ENCODE data around the gene SNX17. TPM values are rescaled to one million over a fixed set of nuclear protein-coding genes. Genes with fewer than 3 reads are reported as not detected.
A peak's percentile ranks its signal among the peaks of the same experiment; 100 is the strongest.

SNX17 gene
- total RNA-seq, 3 donors from 2014 or later: 109 to 121 (median 116) TPM

DNA sequence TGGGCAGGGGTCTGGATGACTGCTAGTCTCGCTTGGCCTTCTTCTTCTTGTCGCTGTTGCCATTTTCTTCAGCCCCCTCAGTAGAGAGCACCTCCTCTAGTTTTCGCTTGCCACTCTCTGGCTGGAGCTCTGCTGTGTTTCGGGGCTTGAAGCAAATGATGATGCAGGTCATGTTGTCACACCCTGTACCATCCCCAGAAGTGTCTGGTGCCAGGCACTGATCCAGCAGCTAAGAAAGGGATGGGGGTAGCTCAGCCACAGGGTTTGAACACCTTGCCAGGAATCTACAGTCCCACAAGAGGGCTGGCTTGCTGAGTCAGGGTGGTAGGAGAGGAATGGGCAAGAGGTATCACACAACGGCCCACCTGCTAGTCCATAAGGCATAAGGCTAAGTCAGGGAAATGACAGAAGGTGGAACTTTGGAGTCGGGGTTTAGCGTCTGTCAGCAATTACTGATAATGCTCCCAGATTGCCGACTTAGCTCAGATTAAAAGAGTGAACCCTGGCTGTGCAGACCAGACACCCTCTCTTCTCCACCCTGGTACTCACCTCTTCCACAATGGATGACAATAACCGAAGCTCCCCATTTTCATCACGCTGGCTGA is 11.3 kb downstream of the SNX17 start:
- TF ChIP-seq POLR2A (IDR thresholded peaks at IDR 0.05) (no peak), POLR2AphosphoS5 (IDR thresholded peaks at IDR 0.05) (no peak), CTCF (IDR thresholded peaks at IDR 0.05) (no peak)
- DNase-seq (ENCODE audit: low spot score in 2 of 2): no peak
- no peaks in the 10 kb centered on the region for H3K27me3 ChIP-seq
- H3K27ac ChIP-seq: peak overlapping the region; percentile 90 to 91
- intact Hi-C loops (cut with DNase I; ENCODE audit: low total_unique reads): no loop called here
- H3K9me3 ChIP-seq: no peaks in the 10 kb centered on the region
- H3K4me1 ChIP-seq: peaks cover 4 to 11% of the 10 kb centered on the region in 2 donors
- peak overlapping the region in 1 of 3 donors; percentile 75 for H3K4me3 ChIP-seq
- no peaks in the 10 kb centered on the region for H3K36me3 ChIP-seq

DNA sequence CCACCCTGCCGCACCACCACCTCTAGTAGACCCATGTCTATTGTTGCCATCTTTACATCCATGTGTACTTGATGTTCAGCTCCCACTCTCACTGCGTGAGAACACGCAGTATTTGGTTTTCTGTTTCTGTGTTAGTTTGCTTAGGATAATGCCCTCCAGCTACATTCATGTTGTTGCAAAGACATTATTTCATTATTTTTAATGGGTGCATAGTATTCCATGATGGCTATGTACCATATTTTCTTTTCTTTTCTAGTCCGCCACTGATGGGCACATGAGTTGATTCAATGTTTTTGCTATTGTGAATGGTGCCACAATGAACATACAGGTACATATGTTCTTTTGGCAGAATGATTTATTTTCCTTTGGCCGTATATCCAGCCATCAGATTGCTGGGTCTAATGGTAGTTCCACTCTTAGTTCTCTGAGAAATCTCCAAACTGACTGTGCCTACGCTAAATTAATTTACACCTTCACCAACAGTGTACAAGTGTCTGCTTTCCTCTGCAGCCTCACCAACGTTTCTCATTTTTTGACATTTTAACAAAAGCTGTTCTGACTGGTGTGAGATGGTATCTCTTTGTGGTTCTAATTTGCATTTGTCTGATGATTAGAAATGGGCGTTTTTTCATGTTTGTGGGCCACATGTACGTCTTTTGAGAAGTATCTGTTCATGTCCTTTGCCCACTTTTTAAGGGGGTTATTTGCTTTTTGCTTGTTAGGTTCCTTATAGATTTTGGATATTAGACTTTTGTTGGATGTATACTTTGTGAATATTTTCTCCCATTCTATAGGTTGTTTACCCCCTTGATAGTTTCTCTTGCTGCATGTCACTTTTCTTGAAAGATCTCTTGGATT is 20.6 kb downstream of the SNX17 start:
- intact Hi-C loops (cut with DNase I; ENCODE audit: low total_unique reads): no loop called here
- Histone ChIP-seq H3K4me3 (no peak overlapping the region), H3K36me3 (no peaks in the 10 kb centered on the region), H3K27me3 (no peaks in the 10 kb centered on the region), H3K4me1 (no peaks in the 10 kb centered on the region), H3K9me3 (no peaks in the 10 kb centered on the region), H3K27ac (no peak overlapping the region)
- no peak for DNase-seq (ENCODE audit: low spot score in 2 of 2)
- TF ChIP-seq POLR2A (IDR thresholded peaks at IDR 0.05) (no peak), POLR2AphosphoS5 (IDR thresholded peaks at IDR 0.05) (no peak), CTCF (IDR thresholded peaks at IDR 0.05) (no peak)

- Histone ChIP-seq H3K36me3 (no peaks in the 10 kb centered on the region), H3K27ac (no peak overlapping the region), H3K4me3 (no peak overlapping the region), H3K9me3 (no peaks in the 10 kb centered on the region), H3K27me3 (no peaks in the 10 kb centered on the region), H3K4me1 (no peaks in the 10 kb centered on the region)
- DNase-seq (ENCODE audit: low spot score in 2 of 2): no peak
- intact Hi-C loops (cut with DNase I; ENCODE audit: low total_unique reads): no loop called here
- TF ChIP-seq POLR2A (IDR thresholded peaks at IDR 0.05) (no peak), POLR2AphosphoS5 (IDR thresholded peaks at IDR 0.05) (no peak), CTCF (IDR thresholded peaks at IDR 0.05) (no peak)
Measured at GRCh38 chr2:27393225-27393624, 22.8 kb downstream of the SNX17 start.

GRCh38 chr2:27398962-27399361 is 28.5 kb downstream of the SNX17 start:
- TF ChIP-seq CTCF (IDR thresholded peaks at IDR 0.05): no peak
- TF ChIP-seq POLR2A (IDR thresholded peaks at IDR 0.05): no peak
- TF ChIP-seq POLR2AphosphoS5 (IDR thresholded peaks at IDR 0.05): no peak
- Histone ChIP-seq H3K27ac (no peak overlapping the region), H3K36me3 (no peaks in the 10 kb centered on the region), H3K4me3 (no peak overlapping the region), H3K27me3 (no peaks in the 10 kb centered on the region), H3K9me3 (no peaks in the 10 kb centered on the region), H3K4me1 (no peaks in the 10 kb centered on the region)
- no peak for DNase-seq (ENCODE audit: low spot score in 2 of 2)
- intact Hi-C loops (cut with DNase I; ENCODE audit: low total_unique reads): no loop called here
